Kidney epithelial cell (primary cell): Measurements from ENCODE around the gene RAD21L1. TPM values are rescaled to one million over a fixed set of nuclear protein-coding genes. Genes with fewer than 3 reads are reported as not detected.

Experiments used
- DNase-seq: peaks from one replicate; pipeline ENCODE4 v3.0.0-alpha.2; 2010; ENCODE audit warnings: low read depth
- H3K27me3 ChIP-seq: 2 replicates; pipeline ENCODE4 v1.6.0; 2011; ENCODE audit warnings: low read length; ENCODE audit not compliant: control insufficient read depth, insufficient read depth
- H3K36me3 ChIP-seq: 2 replicates; pipeline ENCODE4 v1.5.1; 2011; ENCODE audit warnings: low read length; ENCODE audit not compliant: control insufficient read depth, insufficient read depth
- H3K4me3 ChIP-seq: 2 replicates; pipeline ENCODE4 v1.5.1; 2011; ENCODE audit warnings: low read depth, mild to moderate bottlenecking, control low read depth, low read length
- total RNA-seq: library from RNA; depleted of rRNA; stranded (reverse); fragments of >200 nt; gene quantifications from 2 replicates; pipeline ENCODE4 v1.2.3, GENCODE V29; 2015
- TF ChIP-seq, protein P1 (sequence below): IDR thresholded peaks from 2 replicates; pipeline ENCODE4 v1.5.1; 2011; ENCODE audit warnings: mild to moderate bottlenecking, moderate library complexity, low read length, control low read depth, inconsistent platforms; ENCODE audit not compliant: insufficient read depth, poor library complexity, severe bottlenecking

The RAD21L1 gene
- total RNA-seq, 1 donor from 2014 or later, result not detected

- Histone ChIP-seq H3K27me3 (peaks cover 43% of the 10 kb centered on the region), H3K36me3 (no peaks in the 10 kb centered on the region), H3K4me3 (peak overlapping the region; percentile 29)
- TF ChIP-seq, protein P1, sequence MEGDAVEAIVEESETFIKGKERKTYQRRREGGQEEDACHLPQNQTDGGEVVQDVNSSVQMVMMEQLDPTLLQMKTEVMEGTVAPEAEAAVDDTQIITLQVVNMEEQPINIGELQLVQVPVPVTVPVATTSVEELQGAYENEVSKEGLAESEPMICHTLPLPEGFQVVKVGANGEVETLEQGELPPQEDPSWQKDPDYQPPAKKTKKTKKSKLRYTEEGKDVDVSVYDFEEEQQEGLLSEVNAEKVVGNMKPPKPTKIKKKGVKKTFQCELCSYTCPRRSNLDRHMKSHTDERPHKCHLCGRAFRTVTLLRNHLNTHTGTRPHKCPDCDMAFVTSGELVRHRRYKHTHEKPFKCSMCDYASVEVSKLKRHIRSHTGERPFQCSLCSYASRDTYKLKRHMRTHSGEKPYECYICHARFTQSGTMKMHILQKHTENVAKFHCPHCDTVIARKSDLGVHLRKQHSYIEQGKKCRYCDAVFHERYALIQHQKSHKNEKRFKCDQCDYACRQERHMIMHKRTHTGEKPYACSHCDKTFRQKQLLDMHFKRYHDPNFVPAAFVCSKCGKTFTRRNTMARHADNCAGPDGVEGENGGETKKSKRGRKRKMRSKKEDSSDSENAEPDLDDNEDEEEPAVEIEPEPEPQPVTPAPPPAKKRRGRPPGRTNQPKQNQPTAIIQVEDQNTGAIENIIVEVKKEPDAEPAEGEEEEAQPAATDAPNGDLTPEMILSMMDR, result peak; percentile 78
- no peak for DNase-seq
These were observed 40.0 kb upstream of the RAD21L1 start for GRCh38 chr20:1185790-1186334.

DNA sequence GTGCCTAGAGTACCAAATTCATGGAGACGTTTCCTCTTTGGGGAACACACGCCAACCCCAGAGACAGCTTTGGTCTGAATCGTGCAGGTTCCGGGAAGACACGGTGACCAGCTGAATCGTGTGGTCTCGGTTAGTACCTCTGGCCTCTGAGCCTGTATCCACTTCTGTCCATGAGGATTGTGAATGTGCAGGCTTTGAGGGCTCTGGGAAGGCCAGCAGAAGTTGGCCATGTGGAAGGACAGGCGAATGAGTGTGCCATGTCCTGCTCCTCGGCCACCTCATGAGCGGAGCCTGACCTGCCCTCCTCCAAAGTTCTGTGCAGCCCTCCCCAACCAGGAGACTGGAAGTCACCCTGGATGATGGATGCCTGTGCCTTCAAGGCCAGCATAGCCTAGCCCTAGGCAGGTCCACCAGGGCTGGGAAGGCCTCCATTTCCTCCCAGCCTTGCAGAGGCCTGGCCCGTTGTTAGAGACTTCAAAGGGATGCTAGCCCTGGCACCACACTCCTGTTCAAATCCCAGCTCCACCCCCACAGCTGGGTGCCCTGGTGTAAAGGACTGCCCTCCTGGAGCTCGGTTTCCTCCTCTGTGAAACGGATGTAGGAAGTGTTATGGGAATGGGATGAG, 39.4 kb upstream of the RAD21L1 start:
- H3K27me3 ChIP-seq, result peaks cover 43% of the 10 kb centered on the region
- no peak overlapping the region for H3K4me3 ChIP-seq
- no peak for DNase-seq
- no peaks in the 10 kb centered on the region for H3K36me3 ChIP-seq
- TF ChIP-seq, protein P1, result no peak

DNA sequence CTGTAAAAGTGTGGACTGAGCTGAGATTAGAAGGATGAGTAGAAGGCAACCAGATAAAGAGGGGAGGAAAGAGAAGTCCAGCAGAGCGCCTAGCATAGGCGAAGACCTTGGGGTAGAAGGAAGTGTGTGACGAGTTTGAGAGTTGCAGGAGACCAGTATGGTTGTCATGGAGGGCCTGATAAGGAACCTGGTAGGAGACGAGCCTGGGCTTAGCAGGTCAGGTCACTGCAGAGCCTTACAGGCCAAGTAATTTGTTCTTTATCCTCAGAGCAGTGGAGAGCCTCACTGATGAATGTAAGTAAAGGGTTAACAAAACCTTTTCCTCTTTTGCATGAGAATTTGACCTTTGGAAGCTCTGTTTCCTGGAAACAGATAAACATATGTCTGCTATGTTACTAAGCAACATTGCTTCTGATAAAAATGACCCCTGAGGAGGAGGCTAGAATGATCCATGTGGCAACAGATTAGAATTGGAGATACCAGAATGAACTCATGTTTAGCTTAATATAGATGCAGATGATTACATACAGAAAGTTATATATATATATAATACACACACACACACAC, 38.2 kb upstream of the RAD21L1 start:
- peaks cover 38% of the 10 kb centered on the region for H3K27me3 ChIP-seq
- H3K4me3 ChIP-seq, result no peak overlapping the region
- TF ChIP-seq, protein P1, result no peak
- H3K36me3 ChIP-seq, result no peaks in the 10 kb centered on the region
- no peak for DNase-seq

- H3K36me3 ChIP-seq, result no peaks in the 10 kb centered on the region
- H3K27me3 ChIP-seq, result peaks cover 32% of the 10 kb centered on the region
- no peak for DNase-seq
- TF ChIP-seq, protein P1, result no peak
- H3K4me3 ChIP-seq, result no peak overlapping the region
These were observed 37.5 kb upstream of the RAD21L1 start for GRCh38 chr20:1188347-1188746.

GRCh38 chr20:1189827-1190226, 36.0 kb upstream of the RAD21L1 start:
- peaks cover 22% of the 10 kb centered on the region for H3K27me3 ChIP-seq
- TF ChIP-seq, protein P1, result no peak
- H3K4me3 ChIP-seq, result no peak overlapping the region
- no peak for DNase-seq
- H3K36me3 ChIP-seq, result no peaks in the 10 kb centered on the region

DNA sequence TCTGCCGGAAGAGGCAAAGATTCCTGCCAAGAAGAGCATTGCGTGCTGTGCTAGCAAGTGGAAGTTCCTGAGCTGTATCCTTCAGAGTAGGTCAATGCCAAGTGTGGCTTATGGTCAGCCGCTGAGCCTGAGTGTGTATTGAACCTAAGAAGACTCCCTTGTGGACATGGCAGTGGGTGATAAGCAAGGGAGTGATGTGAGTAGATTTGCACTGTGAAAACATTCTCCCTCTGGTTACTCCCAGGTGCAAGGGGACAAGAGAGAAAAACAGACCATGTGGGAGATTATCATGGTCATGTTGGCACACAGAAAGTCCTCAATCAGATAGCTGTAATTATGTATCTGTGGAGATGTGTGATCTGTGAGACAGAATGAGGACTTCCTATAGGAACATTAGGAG, 35.0 kb upstream of the RAD21L1 start:
- Histone ChIP-seq H3K36me3 (no peaks in the 10 kb centered on the region), H3K4me3 (no peak overlapping the region), H3K27me3 (peaks cover 17% of the 10 kb centered on the region)
- DNase-seq, result no peak
- TF ChIP-seq, protein P1, result no peak
